Activated naive CD8-positive, alpha-beta T cell treated with anti-CD3 and anti-CD28 coated beads for 36 hours (primary cell): ENCODE measurements around the gene DCTN3. TPM values are rescaled to one million over a fixed set of nuclear protein-coding genes. Genes with fewer than 3 reads are reported as not detected.

Experiments used
- DNase-seq: peaks from one replicate; pipeline ENCODE4 v3.0.0; 2021
- H3K27ac Mint-ChIP-seq: one replicate; pipeline ENCODE4 v1.8.0; 2022; ENCODE audit warnings: mild to moderate bottlenecking, moderate library complexity, mixed read lengths
- H3K27me3 Mint-ChIP-seq: one replicate; pipeline ENCODE4 v1.8.0; 2022; ENCODE audit warnings: mild to moderate bottlenecking, mixed read lengths
- H3K36me3 Mint-ChIP-seq: one replicate; pipeline ENCODE4 v1.8.0; 2021; ENCODE audit warnings: mild to moderate bottlenecking, mixed read lengths
- H3K4me1 Mint-ChIP-seq: one replicate; pipeline ENCODE4 v1.8.0; 2021; ENCODE audit warnings: mixed read lengths
- H3K4me3 Mint-ChIP-seq: one replicate; pipeline ENCODE4 v1.8.0; 2022; ENCODE audit warnings: mild to moderate bottlenecking, moderate library complexity, mixed read lengths
- H3K9me3 Mint-ChIP-seq: one replicate; pipeline ENCODE4 v1.8.0; 2022; ENCODE audit warnings: mixed read lengths
- total RNA-seq, 2 experiments: library from RNA; stranded (reverse); gene quantifications; one replicate each; pipeline ENCODE4 v1.2.3, GENCODE V29; 2021

The DCTN3 gene
- total RNA-seq, 2 experiments from 2014 or later, result 62.9 to 63.0 TPM

GRCh38 chr9:34612788-34613390 is 7.4 kb downstream of the DCTN3 start:
- peaks cover 20% of the 10 kb centered on the region for H3K36me3 Mint-ChIP-seq
- H3K9me3 Mint-ChIP-seq, result no peaks in the 10 kb centered on the region
- DNase-seq, result peak; percentile 68
- H3K27ac Mint-ChIP-seq, result peak overlapping the region; percentile 90
- H3K27me3 Mint-ChIP-seq, result no peaks in the 10 kb centered on the region
- peaks cover 19% of the 10 kb centered on the region for H3K4me1 Mint-ChIP-seq
- peak overlapping the region; percentile 92 for H3K4me3 Mint-ChIP-seq

DNA sequence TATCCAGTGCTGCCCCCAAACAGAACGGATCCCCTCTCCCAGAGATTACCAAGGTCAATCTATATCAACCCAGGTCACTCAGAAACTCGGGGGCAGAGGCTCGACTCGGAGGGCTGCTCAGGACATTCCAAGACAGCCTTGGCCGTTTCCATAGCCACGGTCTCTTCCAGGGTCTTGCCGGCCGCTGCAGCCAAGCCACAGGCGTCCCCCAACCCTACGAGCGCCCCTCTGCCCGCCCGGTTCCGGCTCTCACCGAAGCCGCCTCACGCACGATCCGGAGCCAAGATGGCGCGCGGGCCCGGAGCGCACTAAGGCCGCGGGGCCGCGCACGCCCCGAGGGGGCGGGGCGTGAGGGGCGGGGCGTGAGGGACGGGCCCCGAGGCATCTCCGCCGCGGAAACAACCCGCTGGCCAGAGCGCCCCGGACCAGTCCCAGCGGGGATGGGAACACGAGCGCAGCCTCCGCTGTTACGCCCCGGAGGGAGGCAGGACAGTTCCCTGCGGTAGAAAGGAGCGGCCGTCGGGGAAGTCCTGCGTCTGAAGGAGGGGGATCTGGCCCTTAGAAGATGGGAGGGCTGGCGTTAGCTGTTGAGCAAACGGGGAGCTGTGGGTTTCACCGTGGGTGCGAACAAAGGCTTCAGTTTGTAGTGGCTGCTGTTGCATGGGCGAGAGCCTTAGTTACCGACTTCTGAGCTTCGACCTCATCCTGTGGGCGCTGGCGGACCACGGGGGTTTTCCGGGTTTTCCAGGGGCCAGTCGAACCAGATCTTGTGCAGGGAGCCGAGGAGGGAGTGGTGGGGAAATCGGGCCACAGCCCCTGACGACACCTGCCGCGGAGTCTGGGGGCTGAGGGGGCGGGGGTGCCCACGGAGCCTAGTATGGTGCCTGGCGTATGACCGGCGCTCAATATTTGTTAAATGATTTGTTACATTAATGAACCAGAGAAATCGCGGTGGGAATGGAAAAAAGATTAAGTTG is 8.2 kb downstream of the DCTN3 start, which contains the start of gene RPP25L:
Gene RPP25L, minus strand, starts transcription at position 287 of the 977 bp plus-strand sequence. CDS start 801 bp downstream, outside the sequence.
- peaks cover 20% of the 10 kb centered on the region for H3K36me3 Mint-ChIP-seq
- peak within 1 kb of the TSS; percentile 92 for H3K4me3 Mint-ChIP-seq
- H3K27ac Mint-ChIP-seq, result peak within 1 kb of the TSS; percentile 90
- peaks cover 19% of the 10 kb centered on the region for H3K4me1 Mint-ChIP-seq
- no peaks in the 10 kb centered on the region for H3K9me3 Mint-ChIP-seq
- peak; percentile 91 for DNase-seq
- no peaks in the 10 kb centered on the region for H3K27me3 Mint-ChIP-seq

GRCh38 chr9:34611251-34611810 is 9.0 kb downstream of the DCTN3 start:
- Mint-ChIP-seq H3K27me3 (no peaks in the 10 kb centered on the region), H3K4me3 (peak overlapping the region; percentile 92), H3K9me3 (no peaks in the 10 kb centered on the region), H3K27ac (peak overlapping the region; percentile 90), H3K4me1 (peaks cover 19% of the 10 kb centered on the region), H3K36me3 (peaks cover 16% of the 10 kb centered on the region)
- DNase-seq, result no peak

- DNase-seq, result no peak
- Mint-ChIP-seq H3K4me3 (peak overlapping the region; percentile 92), H3K27ac (no peak overlapping the region), H3K4me1 (peaks cover 19% of the 10 kb centered on the region), H3K36me3 (peaks cover 15% of the 10 kb centered on the region), H3K9me3 (no peaks in the 10 kb centered on the region), H3K27me3 (no peaks in the 10 kb centered on the region)
These were observed 9.7 kb downstream of the DCTN3 start for GRCh38 chr9:34610434-34611206.

GRCh38 chr9:34607331-34607730 is 13.0 kb downstream of the DCTN3 start:
- Mint-ChIP-seq H3K36me3 (peaks cover 15% of the 10 kb centered on the region), H3K9me3 (no peaks in the 10 kb centered on the region), H3K4me1 (peaks cover 11% of the 10 kb centered on the region), H3K4me3 (no peak overlapping the region), H3K27me3 (no peaks in the 10 kb centered on the region), H3K27ac (no peak overlapping the region)
- no peak for DNase-seq

GRCh38 chr9:34606905-34607304 is 13.4 kb downstream of the DCTN3 start:
- peaks cover 9% of the 10 kb centered on the region for H3K4me1 Mint-ChIP-seq

DNA sequence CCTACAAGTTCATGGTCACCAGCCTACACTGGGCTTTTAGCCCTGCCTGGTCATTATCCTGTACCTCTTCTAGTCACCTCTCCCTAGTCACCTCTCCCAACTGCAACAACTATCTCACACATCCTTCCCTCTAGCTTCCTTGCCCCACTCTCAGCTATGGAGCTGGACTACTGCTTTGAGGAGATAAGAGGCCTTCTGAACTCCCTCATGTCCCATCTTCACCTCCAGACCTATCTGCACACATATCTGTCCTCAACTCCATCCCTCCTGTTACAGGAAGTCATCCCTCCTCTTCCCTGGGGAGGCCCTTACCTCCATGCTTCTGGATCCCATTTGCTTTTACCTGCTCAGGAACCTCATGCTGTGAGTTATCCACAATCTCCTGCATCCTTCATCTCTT is 14.1 kb downstream of the DCTN3 start:
- Mint-ChIP-seq H3K27me3 (no peaks in the 10 kb centered on the region), H3K4me3 (no peak overlapping the region), H3K27ac (no peak overlapping the region), H3K9me3 (no peaks in the 10 kb centered on the region), H3K36me3 (peaks cover 10% of the 10 kb centered on the region), H3K4me1 (peaks cover 8% of the 10 kb centered on the region)
- DNase-seq, result no peak

More at GRCh38 chr9:34606905-34607304, 13.4 kb downstream of the DCTN3 start:
- no peaks in the 10 kb centered on the region for H3K9me3 Mint-ChIP-seq
- H3K4me3 Mint-ChIP-seq, result no peak overlapping the region
- peaks cover 15% of the 10 kb centered on the region for H3K36me3 Mint-ChIP-seq
- no peak for DNase-seq
- no peaks in the 10 kb centered on the region for H3K27me3 Mint-ChIP-seq
- H3K27ac Mint-ChIP-seq, result no peak overlapping the region

DNA sequence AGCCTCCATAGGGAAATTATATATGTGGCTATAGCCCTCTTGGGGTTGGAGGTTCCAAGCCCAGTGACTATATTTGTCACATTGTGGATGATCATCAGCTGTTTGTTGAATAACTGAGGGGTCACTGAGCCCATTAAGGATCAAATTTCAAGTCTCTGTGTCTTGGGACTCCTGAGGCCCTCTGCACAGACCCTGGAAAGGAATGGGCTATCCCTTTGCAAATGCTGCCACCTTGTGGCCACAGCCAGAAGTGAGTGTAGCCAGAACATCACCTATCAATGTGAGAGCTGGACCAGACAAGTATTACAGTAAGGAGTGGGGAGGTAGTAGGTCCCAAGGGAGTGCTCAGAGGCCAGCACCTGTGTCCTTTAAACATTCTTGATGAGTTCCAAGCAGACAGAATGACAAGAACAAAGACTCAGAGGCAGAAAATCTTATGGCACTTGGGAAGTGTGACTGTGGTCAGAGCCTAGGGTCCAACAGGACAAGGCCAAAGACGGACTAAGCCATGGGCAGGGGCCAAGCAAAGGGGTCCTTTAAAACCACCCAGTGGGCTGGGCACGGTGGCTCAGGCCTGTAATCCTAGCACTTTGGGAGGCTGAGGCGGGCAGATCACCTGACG is 16.6 kb downstream of the DCTN3 start:
- Mint-ChIP-seq H3K36me3 (no peaks in the 10 kb centered on the region), H3K27ac (no peak overlapping the region), H3K4me3 (no peak overlapping the region), H3K27me3 (no peaks in the 10 kb centered on the region), H3K9me3 (no peaks in the 10 kb centered on the region), H3K4me1 (no peaks in the 10 kb centered on the region)
- DNase-seq, result peak; percentile 73

- H3K4me1 Mint-ChIP-seq, result no peaks in the 10 kb centered on the region
- no peaks in the 10 kb centered on the region for H3K9me3 Mint-ChIP-seq
- peaks cover 6% of the 10 kb centered on the region for H3K27me3 Mint-ChIP-seq
- H3K36me3 Mint-ChIP-seq, result no peaks in the 10 kb centered on the region
- no peak overlapping the region for H3K4me3 Mint-ChIP-seq
- H3K27ac Mint-ChIP-seq, result no peak overlapping the region
- DNase-seq, result no peak
These were observed 18.2 kb downstream of the DCTN3 start for GRCh38 chr9:34601937-34602573.

GRCh38 chr9:34600908-34601307 is 19.4 kb downstream of the DCTN3 start:
- DNase-seq, result no peak
- Mint-ChIP-seq H3K36me3 (no peaks in the 10 kb centered on the region), H3K4me1 (no peaks in the 10 kb centered on the region), H3K9me3 (no peaks in the 10 kb centered on the region), H3K4me3 (no peak overlapping the region), H3K27me3 (peaks cover 18% of the 10 kb centered on the region), H3K27ac (no peak overlapping the region)

GRCh38 chr9:34599546-34599945 is 20.7 kb downstream of the DCTN3 start:
- Mint-ChIP-seq H3K4me3 (no peak overlapping the region), H3K27me3 (peaks cover 23% of the 10 kb centered on the region), H3K27ac (no peak overlapping the region), H3K36me3 (no peaks in the 10 kb centered on the region), H3K4me1 (no peaks in the 10 kb centered on the region), H3K9me3 (no peaks in the 10 kb centered on the region)
- no peak for DNase-seq

DNA sequence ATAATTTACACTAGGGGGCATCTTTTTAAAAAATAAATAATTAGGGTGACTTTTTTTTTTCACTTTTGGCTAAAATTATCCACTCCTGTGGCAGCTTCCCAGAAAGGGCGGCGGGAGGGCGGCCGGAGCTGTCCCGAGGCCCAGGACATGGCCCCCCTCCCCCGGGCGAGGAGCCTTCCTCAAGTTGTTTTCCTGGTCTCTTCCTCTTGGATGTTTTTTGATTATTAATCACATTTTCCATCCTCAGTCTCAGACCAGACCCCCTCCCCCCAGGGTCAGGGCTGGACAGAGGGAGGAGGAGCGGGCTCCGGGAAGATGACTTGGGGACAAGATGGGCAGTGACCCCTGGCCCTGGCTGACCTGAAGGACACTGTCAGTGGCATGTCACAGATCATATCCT is 26.1 kb downstream of the DCTN3 start:
- Mint-ChIP-seq H3K27me3 (peaks cover 64% of the 10 kb centered on the region), H3K27ac (no peak overlapping the region), H3K9me3 (no peaks in the 10 kb centered on the region), H3K4me1 (peaks cover 6% of the 10 kb centered on the region), H3K4me3 (no peak overlapping the region), H3K36me3 (no peaks in the 10 kb centered on the region)
- no peak for DNase-seq

DNA sequence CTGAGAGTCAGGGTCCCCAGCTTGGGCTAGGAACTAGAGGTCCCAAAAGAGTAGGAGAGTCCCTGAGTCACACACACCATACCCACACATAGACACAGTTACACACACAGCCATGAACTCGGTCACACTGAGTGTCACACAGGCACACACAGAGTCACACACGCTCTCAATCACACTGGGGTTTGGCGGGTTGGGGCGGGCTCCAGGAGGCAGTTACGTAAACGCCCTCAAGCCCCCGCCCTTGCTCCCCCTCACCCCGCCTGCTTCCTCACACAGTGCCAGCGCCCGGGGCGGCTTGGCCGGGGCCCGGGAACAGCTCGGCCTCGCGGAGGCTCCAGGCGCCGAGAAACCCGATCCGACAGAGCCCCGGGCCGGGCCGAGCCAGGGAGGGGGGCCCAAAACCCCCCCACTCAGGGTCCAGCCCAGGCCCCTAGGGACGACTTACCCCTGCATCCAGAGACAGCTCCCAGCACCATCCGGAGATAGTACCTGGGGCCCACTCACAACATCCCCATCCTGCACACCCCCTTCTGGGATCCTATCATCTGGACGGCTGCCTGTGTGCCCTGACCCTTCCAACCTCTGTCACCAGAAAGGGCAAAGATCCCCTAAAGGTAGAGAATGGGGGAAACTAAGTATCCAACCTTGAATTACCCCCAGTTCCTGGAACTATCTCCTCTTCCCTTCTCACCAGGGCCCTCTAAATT is 27.2 kb downstream of the DCTN3 start:
- Mint-ChIP-seq H3K4me1 (peaks cover 9% of the 10 kb centered on the region), H3K9me3 (no peaks in the 10 kb centered on the region), H3K27me3 (peaks cover 75% of the 10 kb centered on the region), H3K36me3 (no peaks in the 10 kb centered on the region), H3K4me3 (no peak overlapping the region), H3K27ac (no peak overlapping the region)
- no peak for DNase-seq
